H7 (cell line): ENCODE data around the gene FIGNL1. TPM values are rescaled to one million over a fixed set of nuclear protein-coding genes. Genes with fewer than 3 reads are reported as not detected.
A peak's percentile ranks its signal among the peaks of the same experiment; 100 is the strongest.

Experiments
- DNase-seq: peaks from one replicate; pipeline ENCODE4 v3.0.0; 2012
- H3K27me3 ChIP-seq: 2 replicates; pipeline ENCODE4 v1.6.0; 2011; ENCODE audit warnings: mild to moderate bottlenecking, low read length; ENCODE audit not compliant: control insufficient read depth, insufficient read depth
- H3K36me3 ChIP-seq: replicated peaks from 2 replicates; pipeline ENCODE4 v1.5.1; 2011; ENCODE audit warnings: low read length; ENCODE audit not compliant: control insufficient read depth, insufficient read depth
- H3K4me3 ChIP-seq: 2 replicates; pipeline ENCODE4 v1.5.1; 2011; ENCODE audit warnings: low read depth, mild to moderate bottlenecking, control low read depth, low read length, moderate library complexity; ENCODE audit not compliant: insufficient read depth
- total RNA-seq: library from RNA; depleted of rRNA; stranded (reverse); fragments of >200 nt; shearing (Covaris generic); gene quantifications from 2 replicates; pipeline ENCODE4 v1.2.3, GENCODE V29; 2014

The FIGNL1 gene
- total RNA-seq, 1 experiment from 2014 or later = 19.2 TPM

DNA sequence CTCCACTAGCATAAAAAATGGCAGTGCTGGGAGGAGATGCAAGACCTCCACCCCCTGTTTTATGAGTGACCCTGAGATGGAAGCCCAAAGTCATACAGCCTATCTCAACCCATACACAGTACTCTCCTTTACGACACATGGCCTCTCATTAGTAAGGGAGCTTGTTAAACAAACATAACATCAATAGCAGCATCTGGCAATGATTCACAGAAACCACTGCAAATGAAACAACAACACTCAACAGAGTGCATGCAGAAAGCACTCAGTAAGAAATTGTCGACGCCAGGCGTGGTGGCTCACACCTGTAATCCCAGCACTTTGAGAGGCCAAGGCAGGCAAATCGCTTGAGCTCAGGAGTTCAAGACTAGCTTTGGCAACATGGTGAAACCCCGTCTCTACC is 27.5 kb upstream of the FIGNL1 start:
- Histone ChIP-seq H3K27me3 (no peaks in the 10 kb centered on the region), H3K4me3 (no peak overlapping the region), H3K36me3 (no peaks in the 10 kb centered on the region)
- DNase-seq = no peak

DNA sequence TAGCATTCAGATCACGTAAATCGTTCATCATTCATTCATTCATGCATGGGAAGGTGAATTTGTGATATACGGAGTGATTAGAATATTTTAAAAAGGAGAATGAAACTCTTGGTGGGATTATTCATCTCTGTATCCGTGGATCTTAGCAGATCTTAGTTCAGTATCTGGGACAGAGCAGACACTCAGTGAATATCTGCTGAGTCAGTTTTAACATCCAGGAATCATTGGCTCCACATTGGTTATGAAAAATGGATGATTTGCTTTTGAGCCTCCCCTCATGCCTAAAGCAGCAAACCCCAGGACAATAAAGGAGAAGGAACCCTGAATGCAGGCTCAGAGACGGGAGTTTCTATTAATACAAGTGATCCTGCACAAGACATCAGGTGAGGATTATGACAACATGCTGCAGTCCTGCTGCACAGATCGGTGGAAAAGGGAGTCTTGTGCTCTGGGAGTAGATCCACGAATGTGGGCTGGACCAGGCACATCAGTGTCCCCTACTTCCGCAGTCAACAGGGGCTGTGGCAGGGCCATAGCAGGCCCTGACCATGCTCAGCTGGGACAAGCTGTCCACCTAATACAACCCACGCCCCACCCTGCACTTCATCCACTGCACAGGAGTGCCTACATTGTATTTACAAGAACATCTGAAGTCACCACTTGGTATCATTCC is 26.9 kb upstream of the FIGNL1 start:
- no peaks in the 10 kb centered on the region for H3K27me3 ChIP-seq
- H3K36me3 ChIP-seq = no peaks in the 10 kb centered on the region
- no peak overlapping the region for H3K4me3 ChIP-seq
- DNase-seq = no peak

- Histone ChIP-seq H3K4me3 (no peak overlapping the region), H3K36me3 (no peaks in the 10 kb centered on the region), H3K27me3 (no peaks in the 10 kb centered on the region)
- peak; percentile 41 for DNase-seq
Measured at GRCh38 chr7:50475340-50475739, 25.2 kb upstream of the FIGNL1 start.

GRCh38 chr7:50474382-50475160 is 24.4 kb upstream of the FIGNL1 start:
- Histone ChIP-seq H3K27me3 (no peaks in the 10 kb centered on the region), H3K4me3 (no peak overlapping the region), H3K36me3 (no peaks in the 10 kb centered on the region)
- no peak for DNase-seq

DNA sequence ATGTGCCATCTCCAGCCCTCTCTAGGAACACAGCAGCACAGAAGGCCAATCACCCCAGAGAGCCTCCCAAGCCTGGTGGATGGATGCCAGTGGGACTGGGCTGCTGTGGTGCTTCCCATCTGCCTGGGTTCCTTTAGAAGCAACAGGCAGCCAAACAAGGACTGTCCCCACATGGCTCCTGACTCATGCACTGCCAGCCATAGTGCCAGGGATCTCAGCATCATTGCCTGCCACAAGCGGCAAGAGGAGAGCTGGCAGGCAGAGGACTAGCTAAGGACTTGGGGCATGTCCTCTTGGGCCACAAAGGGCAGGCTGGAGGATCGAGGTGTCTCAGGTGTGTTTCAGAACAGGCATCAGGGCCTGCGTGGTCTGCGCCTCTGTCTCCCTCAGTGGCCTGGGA is 23.4 kb upstream of the FIGNL1 start:
- H3K4me3 ChIP-seq = no peak overlapping the region
- no peak for DNase-seq
- no peaks in the 10 kb centered on the region for H3K27me3 ChIP-seq
- H3K36me3 ChIP-seq = no peaks in the 10 kb centered on the region

DNA sequence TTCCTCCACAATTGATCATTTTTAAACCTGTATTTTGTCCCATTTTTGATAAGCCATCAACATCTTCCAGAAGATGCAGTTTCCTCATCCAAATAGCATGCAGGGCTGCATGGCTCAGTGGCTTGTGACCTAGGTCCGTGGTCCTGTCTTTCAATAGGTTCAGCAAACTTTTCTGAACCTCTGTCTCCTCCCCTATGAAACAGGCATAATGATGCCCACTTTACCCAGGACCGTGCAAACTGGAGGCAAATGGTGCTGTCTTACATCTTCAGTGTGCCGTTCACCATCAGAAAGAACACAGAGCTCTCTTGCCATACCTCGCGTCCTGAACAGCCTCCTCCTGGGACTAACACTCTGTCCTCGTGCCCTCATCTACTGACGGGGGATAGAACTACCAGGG is 22.3 kb upstream of the FIGNL1 start:
- H3K36me3 ChIP-seq = no peaks in the 10 kb centered on the region
- H3K4me3 ChIP-seq = no peak overlapping the region
- peaks cover 3% of the 10 kb centered on the region; the same call in 1 of the 2 replicates for H3K27me3 ChIP-seq
- no peak for DNase-seq

GRCh38 chr7:50471970-50472369 is 21.8 kb upstream of the FIGNL1 start:
- Histone ChIP-seq H3K27me3 (peaks cover 3% of the 10 kb centered on the region; the same call in 1 of the 2 replicates), H3K36me3 (no peaks in the 10 kb centered on the region), H3K4me3 (no peak overlapping the region)
- no peak for DNase-seq

GRCh38 chr7:50470250-50471163 is 20.4 kb upstream of the FIGNL1 start:
- no peak overlapping the region for H3K4me3 ChIP-seq

GRCh38 chr7:50469181-50469580 is 19.0 kb upstream of the FIGNL1 start:
- no peak overlapping the region for H3K4me3 ChIP-seq
- DNase-seq = no peak
- peaks cover 3% of the 10 kb centered on the region; the same call in 1 of the 2 replicates for H3K27me3 ChIP-seq
- no peaks in the 10 kb centered on the region for H3K36me3 ChIP-seq

More at GRCh38 chr7:50470250-50471163, 20.4 kb upstream of the FIGNL1 start:
- Histone ChIP-seq H3K27me3 (peaks cover 3% of the 10 kb centered on the region; the same call in 1 of the 2 replicates), H3K36me3 (no peaks in the 10 kb centered on the region)
- DNase-seq = no peak

DNA sequence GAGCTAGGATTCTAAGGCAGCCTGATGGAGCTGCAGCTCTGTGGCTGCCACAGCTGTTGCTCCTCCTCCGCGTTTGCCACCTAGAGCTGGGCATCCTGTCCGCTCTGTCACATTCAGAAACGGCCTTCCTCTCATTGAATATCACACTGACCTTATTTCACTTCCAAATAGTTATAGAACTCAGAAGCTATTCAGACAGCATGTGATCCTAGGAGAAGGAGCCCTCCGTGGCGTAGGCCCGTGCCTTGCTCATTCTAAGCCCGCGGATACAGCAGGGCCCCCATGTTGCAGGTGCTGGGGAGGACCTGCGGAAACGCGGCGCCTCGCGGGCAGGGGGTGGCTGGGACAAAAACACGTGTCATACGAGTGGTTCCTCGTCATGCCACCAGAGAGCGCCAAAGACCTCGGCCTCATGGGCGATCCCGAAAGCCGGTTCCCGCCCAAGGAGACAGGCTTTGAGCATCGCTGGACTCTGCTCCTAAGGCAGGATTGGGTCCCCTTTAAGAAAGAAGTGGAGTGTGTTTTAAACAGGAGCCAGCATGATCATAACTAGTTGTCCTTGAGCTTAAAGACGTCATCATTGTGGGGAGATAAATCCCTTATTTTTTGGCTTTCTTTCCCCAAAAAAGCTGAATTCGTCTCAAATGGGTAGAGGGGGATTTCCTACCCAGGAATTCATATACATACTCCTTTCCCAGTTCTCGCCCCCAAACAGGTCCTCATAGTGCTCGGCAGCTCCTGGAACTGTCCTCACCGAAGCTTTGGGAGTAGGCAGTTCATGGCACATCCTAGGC is 17.9 kb upstream of the FIGNL1 start:
- peak; percentile 92 for DNase-seq
- Histone ChIP-seq H3K27me3 (peaks cover 3% of the 10 kb centered on the region; the same call in 1 of the 2 replicates), H3K4me3 (no peak overlapping the region), H3K36me3 (no peaks in the 10 kb centered on the region)

GRCh38 chr7:50466815-50467585 is 16.9 kb upstream of the FIGNL1 start:
- H3K4me3 ChIP-seq = no peak overlapping the region
- no peaks in the 10 kb centered on the region for H3K36me3 ChIP-seq
- H3K27me3 ChIP-seq = peaks cover 3% of the 10 kb centered on the region; the same call in 1 of the 2 replicates
- DNase-seq = no peak

- H3K27me3 ChIP-seq = peaks cover 3% of the 10 kb centered on the region; the same call in 1 of the 2 replicates
- DNase-seq = no peak
- no peak overlapping the region for H3K4me3 ChIP-seq
- H3K36me3 ChIP-seq = no peaks in the 10 kb centered on the region
Measured at GRCh38 chr7:50463035-50463434, 12.9 kb upstream of the FIGNL1 start.

GRCh38 chr7:50462361-50462760 is 12.2 kb upstream of the FIGNL1 start:
- H3K36me3 ChIP-seq = no peaks in the 10 kb centered on the region
- H3K27me3 ChIP-seq = no peaks in the 10 kb centered on the region; the same call in 1 of the 2 replicates
- no peak overlapping the region for H3K4me3 ChIP-seq
- no peak for DNase-seq
